HG03378 (cell line): ENCODE data around the gene PEX16.
"Not testable (repeated sequence)": the region's sequence is repeated elsewhere in the genome, so short reads cannot be mapped to it uniquely, and the experiment has no call there.

Source experiments
- ATAC-seq: cut with Tn5 transposase; IDR thresholded peaks from one replicate; pipeline ENCODE4 v1.9.1; 2021; ENCODE audit warnings: mild to moderate bottlenecking, moderate library complexity; ENCODE audit not compliant: unreplicated experiment

PEX16 gene

DNA sequence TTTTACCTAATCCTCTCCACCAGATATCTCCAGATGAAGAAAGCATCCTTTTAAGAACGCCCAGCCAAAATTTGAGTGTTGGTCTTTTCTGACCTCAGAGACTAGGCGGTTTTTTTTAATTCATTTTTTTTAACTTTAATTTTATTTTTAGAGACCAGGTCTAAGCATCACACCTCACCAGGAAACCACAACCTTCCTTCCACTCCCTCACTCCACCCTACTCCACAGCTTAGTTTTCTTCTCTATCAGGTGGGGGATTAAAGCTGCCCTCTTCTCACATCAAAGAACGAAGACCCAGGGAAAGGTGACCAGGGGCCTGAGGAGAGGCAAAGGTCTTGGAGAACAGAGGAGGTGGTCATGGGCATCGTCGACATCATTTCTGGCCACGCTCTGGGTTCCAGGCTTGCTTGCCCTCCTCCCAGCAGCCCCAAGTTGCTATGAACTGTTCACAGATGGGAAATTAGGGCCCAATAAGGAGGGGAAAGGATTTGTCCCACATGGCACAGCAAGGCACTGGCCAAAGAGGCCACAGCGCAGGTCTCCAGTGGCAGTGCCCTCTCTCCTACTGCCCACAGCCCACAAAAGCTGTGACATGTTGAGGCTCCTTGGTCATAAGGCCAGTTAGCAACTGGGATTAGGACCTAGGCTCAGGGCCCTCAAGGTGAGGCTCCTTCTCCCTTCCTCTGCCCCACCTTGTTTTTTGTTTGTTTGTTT lies 1.4 kb upstream of the PEX16 start:
- no peak for ATAC-seq

- no peak for ATAC-seq
Observed at GRCh38 chr11:45918331-45918941, 759 bp upstream of the PEX16 start.

GRCh38 chr11:45917286-45917622 lies 423 bp downstream of the PEX16 start:
- no peak for ATAC-seq

DNA sequence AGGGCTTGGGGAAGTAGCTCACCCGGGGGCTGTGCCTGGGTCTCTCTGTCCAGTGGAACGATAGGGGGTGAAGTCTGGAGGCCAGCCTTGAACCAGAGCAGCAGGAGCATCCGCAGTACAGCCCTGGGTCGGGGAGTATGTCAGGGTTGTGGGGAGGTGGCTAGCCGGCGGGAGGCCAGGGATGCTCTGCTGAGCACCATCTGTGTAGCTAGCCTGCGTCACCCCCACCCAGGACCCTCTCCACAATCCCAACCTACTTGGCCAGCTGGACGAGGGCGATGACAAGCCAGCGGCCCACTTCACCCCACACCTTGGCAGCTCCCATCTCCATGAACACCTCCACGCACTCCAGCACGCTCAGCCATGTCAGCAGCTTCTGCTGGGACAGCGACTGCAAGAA lies 2.2 kb downstream of the PEX16 start:
- ATAC-seq, result no peak

- no peak for ATAC-seq
Observed at GRCh38 chr11:45913942-45914635, 3.6 kb downstream of the PEX16 start.

DNA sequence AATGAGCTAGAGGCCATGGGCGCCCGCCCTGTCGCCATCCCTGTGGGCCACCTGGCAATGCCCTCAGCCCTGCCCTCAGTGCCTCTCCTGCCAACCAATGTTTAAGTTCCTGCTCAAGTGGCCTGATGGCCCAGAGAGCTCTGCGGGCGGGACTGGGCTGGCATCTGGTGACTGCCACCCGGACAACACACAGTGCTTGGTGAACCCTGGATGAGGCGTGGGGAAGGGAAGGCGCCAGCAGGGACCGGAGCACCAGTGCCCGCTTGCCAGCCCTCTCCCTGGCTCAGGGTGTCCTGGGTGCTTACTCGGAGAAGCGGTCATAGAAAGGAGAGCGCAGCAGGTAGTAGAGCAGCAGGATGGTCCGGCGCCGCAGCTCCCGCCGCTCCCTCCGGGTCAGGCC lies 4.2 kb downstream of the PEX16 start:
- no peak for ATAC-seq

- ATAC-seq, result no peak
Observed at GRCh38 chr11:45910623-45911022, 7.1 kb downstream of the PEX16 start.

GRCh38 chr11:45909594-45910475 lies 7.8 kb downstream of the PEX16 start:
- ATAC-seq, result no peak

DNA sequence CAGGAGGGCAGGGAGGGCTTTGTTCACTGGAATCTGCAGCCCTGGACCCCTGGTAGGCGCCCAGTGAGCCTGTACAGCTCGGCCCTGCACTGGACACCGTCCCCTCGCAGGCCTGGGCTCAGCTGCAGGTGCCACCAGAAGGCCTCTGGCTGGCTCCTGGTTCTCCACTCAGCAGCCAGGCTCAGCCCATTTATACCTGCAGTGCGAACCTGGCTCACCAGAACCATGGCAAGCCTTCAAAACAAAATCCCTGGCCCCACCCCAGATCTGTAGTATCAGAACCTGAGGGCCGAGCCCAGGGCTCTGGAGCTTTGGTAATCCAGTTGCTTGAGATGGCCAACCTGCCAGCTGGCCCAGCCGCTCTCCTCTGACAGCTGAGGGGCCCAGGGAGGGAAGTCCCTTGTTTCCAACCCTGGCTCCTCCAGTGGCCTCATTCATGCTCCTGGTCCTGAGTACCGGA lies 9.7 kb downstream of the PEX16 start:
- no peak for ATAC-seq

DNA sequence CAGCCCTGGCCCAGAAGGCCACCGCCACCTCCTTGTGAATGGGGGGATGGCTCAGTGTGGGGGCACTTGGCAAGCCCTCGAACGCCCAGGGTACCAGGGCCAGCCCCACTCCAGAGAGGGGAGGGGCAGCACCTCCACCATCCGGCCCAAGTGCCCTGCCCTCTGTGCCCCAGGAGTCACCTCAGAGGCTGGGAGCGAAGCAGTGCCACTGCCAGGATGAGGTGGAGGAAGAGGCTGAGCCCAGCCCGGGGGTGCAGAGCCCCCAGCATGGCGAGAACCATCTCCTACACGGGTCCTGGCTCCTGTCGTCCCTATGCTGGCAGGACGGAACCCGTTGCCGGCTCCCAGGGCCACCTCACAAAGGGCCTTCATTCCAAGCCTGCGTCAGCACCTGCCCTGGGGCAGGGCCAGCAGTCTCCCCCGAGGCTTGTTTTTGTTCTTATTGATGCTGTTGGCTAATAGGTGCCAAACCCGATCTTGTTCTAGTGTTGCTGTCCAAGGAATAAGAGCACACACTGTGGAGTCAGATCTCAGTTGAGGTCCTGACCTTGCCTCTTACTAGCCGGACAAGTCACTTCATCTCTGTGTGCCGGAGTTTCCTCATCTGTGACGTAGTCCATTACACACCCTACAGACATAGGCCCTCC lies 10.6 kb downstream of the PEX16 start, which contains the start of gene FREY1:
Gene FREY1 (minus strand): TSS at position 307 of the 647 bp plus-strand sequence. CDS start 26 bp downstream, at position 281.
- ATAC-seq, result no peak

DNA sequence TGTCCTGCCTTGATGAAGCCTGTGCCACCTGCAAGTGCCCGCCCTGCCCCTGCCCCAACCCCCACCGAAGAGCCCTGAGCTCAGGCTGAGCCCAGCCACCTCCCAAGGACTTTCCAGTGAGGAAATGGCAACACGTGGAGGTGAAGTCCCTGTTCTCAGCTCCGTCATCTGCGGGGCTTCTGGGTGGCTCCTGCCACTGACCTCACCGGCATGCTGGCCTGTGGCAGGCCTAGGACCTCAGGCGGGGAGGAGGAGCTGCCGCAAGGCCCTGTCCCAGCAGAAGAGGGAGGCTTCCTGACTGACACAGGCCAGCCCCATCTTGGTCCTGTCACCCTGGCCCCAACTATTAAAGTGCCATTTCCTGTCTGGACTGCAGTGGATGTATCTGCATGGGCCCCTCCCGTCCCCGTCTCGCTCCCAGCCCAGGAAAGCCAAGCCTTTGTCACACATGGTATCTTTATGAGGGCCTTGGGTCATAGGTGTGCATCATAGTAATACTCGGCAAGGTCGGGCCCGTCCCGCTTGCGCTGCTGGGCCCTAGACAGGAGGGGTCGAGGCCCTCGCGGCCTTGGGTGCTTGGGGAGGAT lies 11.5 kb downstream of the PEX16 start:
- ATAC-seq, result no peak

- ATAC-seq, result not testable (repeated sequence)
Observed at GRCh38 chr11:45905576-45905975, 12.1 kb downstream of the PEX16 start.

GRCh38 chr11:45905095-45905494 lies 12.6 kb downstream of the PEX16 start:
- ATAC-seq, result no peak

GRCh38 chr11:45904309-45904915 lies 13.3 kb downstream of the PEX16 start:
- no peak for ATAC-seq

DNA sequence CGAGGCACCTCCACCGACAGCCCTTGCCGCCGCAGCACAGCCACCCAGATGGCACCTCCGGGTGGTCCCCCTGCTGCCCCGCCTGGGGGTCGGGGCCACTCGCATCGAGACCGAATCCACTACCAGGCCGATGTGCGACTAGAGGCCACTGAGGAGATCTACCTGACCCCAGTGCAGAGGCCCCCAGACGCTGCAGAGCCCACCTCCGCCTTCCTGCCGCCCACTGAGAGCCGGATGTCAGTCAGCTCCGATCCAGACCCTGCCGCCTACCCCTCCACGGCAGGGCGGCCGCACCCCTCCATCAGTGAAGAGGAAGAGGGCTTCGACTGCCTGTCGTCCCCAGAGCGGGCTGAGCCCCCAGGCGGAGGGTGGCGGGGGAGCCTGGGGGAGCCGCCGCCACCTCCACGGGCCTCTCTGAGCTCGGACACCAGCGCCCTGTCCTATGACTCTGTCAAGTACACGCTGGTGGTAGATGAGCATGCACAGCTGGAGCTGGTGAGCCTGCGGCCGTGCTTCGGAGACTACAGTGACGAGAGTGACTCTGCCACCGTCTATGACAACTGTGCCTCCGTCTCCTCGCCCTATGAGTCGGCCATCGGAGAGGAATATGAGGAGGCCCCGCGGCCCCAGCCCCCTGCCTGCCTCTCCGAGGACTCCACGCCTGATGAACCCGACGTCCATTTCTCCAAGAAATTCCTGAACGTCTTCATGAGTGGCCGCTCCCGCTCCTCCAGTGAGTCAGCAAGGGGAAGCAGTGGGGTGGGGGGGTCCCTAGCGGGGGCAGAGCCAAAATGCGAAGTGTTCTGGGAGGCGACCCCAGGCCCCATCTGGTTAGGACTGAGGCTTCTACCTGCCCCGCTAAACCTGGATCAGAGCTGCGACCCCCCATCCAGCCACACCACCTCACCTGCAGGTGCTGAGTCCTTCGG lies 15.0 kb downstream of the PEX16 start:
- no peak for ATAC-seq

GRCh38 chr11:45901626-45902025 lies 16.1 kb downstream of the PEX16 start:
- no peak for ATAC-seq

DNA sequence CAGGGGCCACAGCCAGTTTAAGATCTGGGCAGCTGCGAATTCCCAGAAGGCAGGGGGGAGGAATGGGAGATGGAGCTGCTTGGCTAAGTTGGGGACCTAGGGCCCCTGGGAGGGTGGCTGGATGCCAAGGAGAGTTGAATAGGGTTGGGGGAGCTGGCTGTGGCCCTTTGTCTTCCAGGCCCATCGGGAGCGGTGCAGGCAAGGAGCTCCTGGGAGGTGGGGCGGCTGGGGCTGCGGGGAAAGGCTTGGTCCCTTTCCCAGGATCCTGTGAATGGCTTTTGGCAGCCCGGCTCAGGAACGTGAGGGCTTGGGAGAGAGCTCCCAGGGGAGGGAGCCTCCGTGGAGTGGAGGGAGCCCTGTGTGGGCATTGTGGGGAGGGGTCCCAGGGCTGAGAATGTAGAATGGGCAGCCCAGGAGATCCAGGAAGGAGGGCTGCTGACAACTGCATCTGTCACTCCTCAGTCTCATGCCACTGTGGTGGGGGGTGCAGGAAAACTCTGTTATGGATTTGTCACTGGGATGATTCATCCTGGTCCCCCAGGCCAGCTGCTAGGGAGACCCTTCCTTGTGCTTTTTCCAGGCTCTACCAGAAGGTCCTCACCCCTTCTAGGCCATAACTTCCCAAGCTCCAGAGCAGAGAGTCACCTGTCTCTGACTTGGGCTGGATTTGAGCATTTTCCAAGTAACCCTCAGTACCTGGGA lies 16.6 kb downstream of the PEX16 start:
- ATAC-seq, result no peak

DNA sequence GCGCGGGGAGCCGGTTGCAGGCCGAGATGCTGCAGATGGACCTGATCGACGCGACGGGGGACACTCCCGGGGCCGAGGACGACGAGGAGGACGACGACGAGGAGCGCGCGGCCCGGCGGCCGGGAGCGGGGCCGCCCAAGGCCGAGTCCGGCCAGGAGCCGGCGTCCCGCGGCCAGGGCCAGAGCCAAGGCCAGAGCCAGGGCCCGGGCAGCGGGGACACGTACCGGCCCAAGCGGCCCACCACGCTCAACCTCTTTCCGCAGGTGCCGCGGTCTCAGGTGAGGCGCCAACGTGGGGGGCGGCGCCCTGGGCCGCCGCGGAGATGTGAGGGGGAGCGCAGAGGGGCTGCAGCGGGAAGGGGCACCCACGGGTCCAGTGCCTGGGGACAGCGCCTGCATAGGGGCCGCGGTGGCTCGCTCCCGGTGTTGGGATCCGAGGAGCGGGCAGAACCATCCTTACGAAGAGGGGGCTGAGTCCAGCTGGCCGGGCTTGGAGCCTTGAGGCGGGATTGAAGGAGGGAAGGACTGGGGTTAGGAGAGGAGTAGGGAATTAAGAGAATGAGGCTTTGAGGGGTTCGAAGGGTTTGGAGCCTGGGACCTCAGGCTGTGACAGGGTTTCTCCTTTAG lies 17.4 kb downstream of the PEX16 start:
- not testable (repeated sequence) for ATAC-seq
